GM23338 (cell line): ENCODE results near the gene OLFML2A. TPM values are rescaled to one million over a fixed set of nuclear protein-coding genes. Genes with fewer than 3 reads are reported as not detected.

Experiments used
- ATAC-seq: fragments of 200-7000 bp; cut with Tn5 transposase; 3 replicates; pipeline ENCODE4 v1.9.1; 2020
- DNase-seq: peaks from one replicate; pipeline ENCODE4 v3.0.0-alpha.2; 2015; ENCODE audit warnings: low spot score
- H2AFZ ChIP-seq: fragments of 200-600 bp; sonication (generic); 2 replicates; pipeline ENCODE4 v1.8.0; 2016; ENCODE audit warnings: antibody characterized with exemption, mild to moderate bottlenecking, moderate library complexity
- H3F3A ChIP-seq: fragments of 200-600 bp; sonication (generic); replicated peaks from 2 replicates; pipeline ENCODE4 v1.8.0; 2017; ENCODE audit warnings: antibody characterized with exemption, mixed run types, low read depth
- H3K27ac ChIP-seq: fragments of 200-600 bp; sonication (generic); 2 replicates; pipeline ENCODE4 v1.6.1; 2016; ENCODE audit warnings: low read depth
- H3K27me3 ChIP-seq: fragments of 200-600 bp; sonication (generic); 2 replicates; pipeline ENCODE4 v1.8.0; 2016; ENCODE audit warnings: mild to moderate bottlenecking, mixed run types, moderate library complexity; ENCODE audit not compliant: insufficient read depth
- H3K36me3 ChIP-seq: fragments of 200-600 bp; sonication (generic); 2 replicates; pipeline ENCODE4 v1.8.0; 2016; ENCODE audit warnings: mild to moderate bottlenecking; ENCODE audit not compliant: insufficient read depth
- H3K4me1 ChIP-seq: fragments of 200-600 bp; sonication (generic); 2 replicates; pipeline ENCODE4 v1.8.0; 2016; ENCODE audit warnings: mild to moderate bottlenecking, moderate library complexity; ENCODE audit not compliant: insufficient read depth
- H3K4me2 ChIP-seq: fragments of 200-600 bp; sonication (generic); 2 replicates; pipeline ENCODE4 v1.7.1; 2017; ENCODE audit warnings: mixed run types
- H3K4me3 ChIP-seq: fragments of 200-600 bp; sonication (generic); 2 replicates; pipeline ENCODE4 v1.6.1; 2016; ENCODE audit warnings: mixed run types
- H3K79me2 ChIP-seq: fragments of 200-600 bp; sonication (generic); replicated peaks from 2 replicates; pipeline ENCODE4 v1.8.0; 2017; ENCODE audit warnings: mild to moderate bottlenecking; ENCODE audit not compliant: insufficient read depth
- H3K9me2 ChIP-seq: fragments of 200-600 bp; sonication (generic); 2 replicates; pipeline ENCODE4 v1.8.0; 2017; ENCODE audit not compliant: insufficient read depth
- H4K20me1 ChIP-seq: fragments of 200-600 bp; sonication (generic); replicated peaks from 2 replicates; pipeline ENCODE4 v1.8.0; 2017; ENCODE audit warnings: mild to moderate bottlenecking; ENCODE audit not compliant: insufficient read depth
- H3K27ac Mint-ChIP-seq: 2 replicates; pipeline ENCODE4 v1.8.0; 2020; ENCODE audit warnings: inconsistent platforms, mild to moderate bottlenecking, moderate library complexity, mixed read lengths
- H3K27me3 Mint-ChIP-seq: 3 replicates; pipeline ENCODE4 v1.8.0; 2022; ENCODE audit warnings: low read depth, mild to moderate bottlenecking, moderate library complexity, mixed read lengths, inconsistent platforms; ENCODE audit not compliant: insufficient read depth, poor library complexity
- H3K36me3 Mint-ChIP-seq: 3 replicates; pipeline ENCODE4 v1.8.0; 2021; ENCODE audit warnings: low read depth, mild to moderate bottlenecking, inconsistent platforms, moderate library complexity, mixed read lengths
- H3K4me1 Mint-ChIP-seq: 3 replicates; pipeline ENCODE4 v1.8.0; 2020; ENCODE audit warnings: mild to moderate bottlenecking, inconsistent platforms, mixed read lengths
- H3K4me3 Mint-ChIP-seq: 3 replicates; pipeline ENCODE4 v1.8.0; 2021; ENCODE audit warnings: moderate library complexity, mild to moderate bottlenecking, inconsistent platforms, mixed read lengths
- H3K9me3 Mint-ChIP-seq: 3 replicates; pipeline ENCODE4 v1.8.0; 2020; ENCODE audit warnings: moderate library complexity, mild to moderate bottlenecking, inconsistent platforms, mixed read lengths
- CREB1 ChIP-seq: fragments of 250-450 bp; sonication (Bioruptor Pico); IDR thresholded peaks from 2 replicates; pipeline ENCODE4 v1.5.0; 2020; ENCODE audit warnings: low read depth, mild to moderate bottlenecking, moderate library complexity
- CTCF ChIP-seq, 2 experiments: fragments of 200-600 bp in 1 of 2; sonication (generic) in 1 of 2; conservative IDR thresholded peaks; 2 replicates each; pipeline versions ENCODE4 v1.5.1 to v1.6.1; 2016 to 2017; ENCODE audit warnings: antibody characterized with exemption in 2 of 2, low read depth in 2 of 2, mild to moderate bottlenecking in 2 of 2, moderate library complexity in 1 of 2
- ETS1 ChIP-seq: IDR thresholded peaks from 2 replicates; pipeline ENCODE4 v1.6.1; 2016; ENCODE audit warnings: antibody characterized with exemption
- EZH2phosphoT487 ChIP-seq: fragments of 200-600 bp; sonication (generic); IDR thresholded peaks from one replicate; pipeline ENCODE4 v1.8.1; 2018; ENCODE audit warnings: antibody characterized with exemption; ENCODE audit not compliant: unreplicated experiment
- JUNB ChIP-seq: IDR thresholded peaks from one replicate; pipeline ENCODE4 v1.6.1; 2016; ENCODE audit warnings: antibody characterized with exemption; ENCODE audit not compliant: unreplicated experiment
- NANOG ChIP-seq: IDR thresholded peaks from 2 replicates; pipeline ENCODE4 v1.6.1; 2016; ENCODE audit warnings: antibody characterized with exemption, borderline replicate concordance
- POLR2AphosphoS5 ChIP-seq: IDR thresholded peaks from 2 replicates; pipeline ENCODE4 v1.6.1; 2016; ENCODE audit warnings: antibody characterized with exemption, low read depth
- REST ChIP-seq: IDR thresholded peaks from one replicate; pipeline ENCODE4 v1.6.1; 2018; ENCODE audit warnings: antibody characterized with exemption; ENCODE audit not compliant: unreplicated experiment
- STAT1 ChIP-seq: IDR thresholded peaks from one replicate; pipeline ENCODE4 v1.6.1; 2016; ENCODE audit warnings: antibody characterized with exemption; ENCODE audit not compliant: unreplicated experiment
- ZNF114 ChIP-seq: fragments of 250-450 bp; sonication (Bioruptor Pico); IDR thresholded peaks from 2 replicates; pipeline ENCODE4 v1.5.0; 2020; ENCODE audit warnings: mild to moderate bottlenecking, moderate library complexity
- ZNF462 ChIP-seq: fragments of 250-450 bp; sonication (Bioruptor Pico); IDR thresholded peaks from 2 replicates; pipeline ENCODE4 v1.5.0; 2020; ENCODE audit warnings: mild to moderate bottlenecking, moderate library complexity
- polyA plus RNA-seq: library from polyadenylated mRNA; unstranded; fragments of >200 nt; fragmentation: Nextera tagmentation; extraction: Ambion mirVana; gene quantifications from 2 replicates; pipeline ENCODE4 v1.2.1, GENCODE V29; 2016
- total RNA-seq: library from RNA; depleted of rRNA; stranded (reverse); fragments of >200 nt; shearing (Covaris generic); gene quantifications from 2 replicates; pipeline ENCODE4 v1.2.3, GENCODE V29; 2014

Gene OLFML2A
- total and polyA plus RNA-seq, 2 experiments from 2014 or later: 1.1 to 6.7 TPM

GRCh38 chr9:124812441-124812876 is 35.5 kb downstream of the OLFML2A start:
- H3K4me3 ChIP-seq: no peak overlapping the region
- no peak overlapping the region for H3K4me2 ChIP-seq
- H3K27me3 Mint-ChIP-seq: peaks cover 12% of the 10 kb centered on the region
- H3K9me3 Mint-ChIP-seq: no peaks in the 10 kb centered on the region
- H3K9me2 ChIP-seq: no peaks in the 10 kb centered on the region
- DNase-seq: no peak
- TF ChIP-seq POLR2AphosphoS5: no peak
- TF ChIP-seq ZNF114 (CRISPR knock-in tag): no peak
- TF ChIP-seq EZH2phosphoT487: no peak
- TF ChIP-seq CTCF (conservative IDR thresholded peaks at IDR 0.05; ENCODE audit: low read depth in 2 of 2): no peak
- TF ChIP-seq ZNF462 (CRISPR knock-in tag): no peak
- no peak for TF ChIP-seq JUNB
- TF ChIP-seq STAT1: no peak
- no peak for TF ChIP-seq CREB1 (CRISPR knock-in tag)
- no peak for TF ChIP-seq REST
- no peak for TF ChIP-seq NANOG
- no peak for TF ChIP-seq ETS1
- no peak overlapping the region for H2AFZ ChIP-seq
- no peaks in the 10 kb centered on the region for H3K79me2 ChIP-seq
- H3K4me1 ChIP-seq: peaks cover 14% of the 10 kb centered on the region
- H3F3A ChIP-seq: 0 out of 2 replicates have a peak, but pooled peaks cover 4% of the 10 kb centered on the region
- no peaks in the 10 kb centered on the region for H3K36me3 ChIP-seq
- no peak overlapping the region for H3K27ac ChIP-seq
- H3K36me3 Mint-ChIP-seq: no peaks in the 10 kb centered on the region; the same call in 2 of the 3 replicates
- H4K20me1 ChIP-seq: no peaks in the 10 kb centered on the region
- H3K4me1 Mint-ChIP-seq: peaks cover 34% of the 10 kb centered on the region
- no peak overlapping the region for H3K27ac Mint-ChIP-seq
- no peaks in the 10 kb centered on the region for H3K27me3 ChIP-seq
- ATAC-seq: no peak; the same call in 2 of the 3 replicates
- H3K4me3 Mint-ChIP-seq: no peak overlapping the region
